GM12891 (cell line): Measurements from ENCODE around the gene ETFA.

Experiments used
- POLR2A ChIP-seq: IDR thresholded peaks from 2 replicates; pipeline ENCODE4 v1.6.1; 2011; ENCODE audit warnings: low read depth, low read length, control low read depth
- POLR2AphosphoS5 ChIP-seq: IDR thresholded peaks from 2 replicates; pipeline ENCODE4 v1.6.1; 2011; ENCODE audit warnings: low read depth, low read length, control low read depth
- SPI1 ChIP-seq: IDR thresholded peaks from 2 replicates; pipeline ENCODE4 v1.6.1; 2011; ENCODE audit warnings: low read depth, low read length, control low read depth
- TAF1 ChIP-seq: IDR thresholded peaks from 2 replicates; pipeline ENCODE4 v1.6.1; 2011; ENCODE audit warnings: low read depth, low read length, control low read depth

DNA sequence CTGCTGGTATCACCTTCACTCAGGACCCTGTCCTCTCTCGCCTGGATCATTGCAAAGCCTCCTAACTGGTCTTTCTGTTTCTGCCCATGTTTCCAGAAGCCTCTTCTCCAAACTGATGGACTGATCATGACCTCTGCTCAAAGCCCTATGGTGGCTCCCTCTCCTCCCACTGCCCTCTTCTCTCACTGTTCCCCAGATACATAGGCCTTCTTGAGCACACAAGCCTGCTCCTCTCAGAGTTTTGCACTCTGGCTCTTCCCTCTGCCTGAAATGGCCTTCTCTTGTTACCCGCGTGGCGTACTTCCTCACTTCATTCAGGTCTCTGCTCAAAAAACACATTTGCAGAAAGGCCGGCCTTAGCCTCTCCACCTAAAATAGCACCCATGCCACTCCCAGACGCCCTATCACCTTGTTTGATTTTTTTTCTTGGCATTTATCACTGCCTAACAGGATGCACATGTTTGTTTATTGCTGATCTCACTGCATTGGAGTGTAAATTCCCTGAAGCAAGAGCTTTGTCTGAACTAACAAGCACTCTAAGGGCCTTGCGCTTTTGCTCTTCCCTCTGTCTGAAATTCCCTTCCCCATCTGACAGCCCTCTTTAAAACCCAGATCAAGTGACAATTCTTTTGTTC is 1.4 kb upstream of the ETFA start:
- no peak for TF ChIP-seq POLR2A
- TF ChIP-seq TAF1 = no peak
- TF ChIP-seq POLR2AphosphoS5 = no peak
- TF ChIP-seq SPI1 = no peak
